Esophagus muscularis mucosa (tissue), 4 donors: ENCODE measurements around the gene PUDP.

Experiments
- EP300 ChIP-seq: sonication (generic); formaldehyde crosslinking; IDR thresholded peaks from one replicate; pipeline ENCODE4 v1.6.1; 2017; ENCODE audit warnings: antibody characterized with exemption
- POLR2A ChIP-seq: fragments of 450-650 bp; IDR thresholded peaks from one replicate; pipeline ENCODE4 v1.6.1; 2017; ENCODE audit warnings: antibody characterized with exemption, moderate library complexity, mild to moderate bottlenecking, low read depth
- POLR2AphosphoS5 ChIP-seq, 2 donors: sonication (generic); formaldehyde crosslinking; IDR thresholded peaks; one replicate each; pipeline ENCODE4 v1.6.1; 2017; ENCODE audit warnings: antibody characterized with exemption in 2 of 2
- TF ChIP-seq, protein P1 (sequence below), 3 experiments: fragments of 200-600 bp in 2 of 3; fragments of 450-650 bp in 1 of 3; sonication (generic) in 2 of 3; IDR thresholded peaks; one replicate each; pipeline ENCODE4 v1.5.1; 2017 to 2019; ENCODE audit warnings: antibody characterized with exemption in 3 of 3, mild to moderate bottlenecking in 2 of 3, moderate library complexity in 1 of 3

DNA sequence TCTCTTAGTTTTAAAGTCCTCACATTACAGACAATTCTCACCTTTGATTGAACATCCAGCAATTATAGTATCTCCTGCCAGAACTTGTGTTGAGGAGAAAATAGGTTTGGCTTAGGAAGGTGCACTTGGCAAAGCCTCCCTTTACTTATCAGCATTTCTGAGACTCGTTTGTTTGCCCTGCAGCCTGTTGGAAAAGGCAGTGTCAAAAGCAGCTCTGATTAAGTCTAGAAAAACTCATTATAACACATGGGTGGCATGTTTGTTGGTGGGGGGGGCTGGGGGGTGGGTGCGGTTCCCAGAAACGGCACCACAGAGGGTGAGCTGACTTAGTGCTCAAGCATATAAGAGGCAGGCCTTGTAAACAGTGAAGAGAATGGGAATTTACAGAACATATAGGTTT is 21.7 kb upstream of the PUDP start:
- TF ChIP-seq, protein P1, sequence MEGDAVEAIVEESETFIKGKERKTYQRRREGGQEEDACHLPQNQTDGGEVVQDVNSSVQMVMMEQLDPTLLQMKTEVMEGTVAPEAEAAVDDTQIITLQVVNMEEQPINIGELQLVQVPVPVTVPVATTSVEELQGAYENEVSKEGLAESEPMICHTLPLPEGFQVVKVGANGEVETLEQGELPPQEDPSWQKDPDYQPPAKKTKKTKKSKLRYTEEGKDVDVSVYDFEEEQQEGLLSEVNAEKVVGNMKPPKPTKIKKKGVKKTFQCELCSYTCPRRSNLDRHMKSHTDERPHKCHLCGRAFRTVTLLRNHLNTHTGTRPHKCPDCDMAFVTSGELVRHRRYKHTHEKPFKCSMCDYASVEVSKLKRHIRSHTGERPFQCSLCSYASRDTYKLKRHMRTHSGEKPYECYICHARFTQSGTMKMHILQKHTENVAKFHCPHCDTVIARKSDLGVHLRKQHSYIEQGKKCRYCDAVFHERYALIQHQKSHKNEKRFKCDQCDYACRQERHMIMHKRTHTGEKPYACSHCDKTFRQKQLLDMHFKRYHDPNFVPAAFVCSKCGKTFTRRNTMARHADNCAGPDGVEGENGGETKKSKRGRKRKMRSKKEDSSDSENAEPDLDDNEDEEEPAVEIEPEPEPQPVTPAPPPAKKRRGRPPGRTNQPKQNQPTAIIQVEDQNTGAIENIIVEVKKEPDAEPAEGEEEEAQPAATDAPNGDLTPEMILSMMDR (IDR thresholded peaks at IDR 0.05): no peak
- no peak for TF ChIP-seq POLR2A
- no peak for TF ChIP-seq POLR2AphosphoS5 (IDR thresholded peaks at IDR 0.05)
- no peak for TF ChIP-seq EP300
